ENCODE data around the gene GRIPAP1. TPM values are rescaled to one million over a fixed set of nuclear protein-coding genes. Genes with fewer than 3 reads are reported as not detected.

Gene GRIPAP1
- total RNA-seq, 1 donor from 2014 or later, result 31.1 TPM

GRCh38 chrX:48998391-48998790, 3.7 kb downstream of the GRIPAP1 start:
- Histone ChIP-seq H3K36me3 (ENCODE audit: control insufficient read depth, insufficient read depth, low read length) (no peaks in the 10 kb centered on the region), H3K4me3 (ENCODE audit: low read depth, low read length) (no peak overlapping the region), H3K27me3 (ENCODE audit: control insufficient read depth, insufficient read depth, low read length) (no peaks in the 10 kb centered on the region)
- TF ChIP-seq CTCF (IDR thresholded peaks at IDR 0.05; ENCODE audit: insufficient read depth, low read length, poor library complexity, severe bottlenecking), result no peak
- DNase-seq (ENCODE audit: low read depth), result no peak

- no peak for TF ChIP-seq CTCF (IDR thresholded peaks at IDR 0.05; ENCODE audit: insufficient read depth, low read length, poor library complexity, severe bottlenecking)
- Histone ChIP-seq H3K36me3 (ENCODE audit: control insufficient read depth, insufficient read depth, low read length) (no peaks in the 10 kb centered on the region), H3K4me3 (ENCODE audit: low read depth, low read length) (no peak overlapping the region), H3K27me3 (ENCODE audit: control insufficient read depth, insufficient read depth, low read length) (no peaks in the 10 kb centered on the region)
- DNase-seq (ENCODE audit: low read depth), result no peak
These were observed 4.2 kb downstream of the GRIPAP1 start for GRCh38 chrX:48997865-48998264.

GRCh38 chrX:48997455-48997854, 4.6 kb downstream of the GRIPAP1 start:
- TF ChIP-seq CTCF (IDR thresholded peaks at IDR 0.05; ENCODE audit: insufficient read depth, low read length, poor library complexity, severe bottlenecking), result no peak
- no peaks in the 10 kb centered on the region for H3K36me3 ChIP-seq (ENCODE audit: control insufficient read depth, insufficient read depth, low read length)
- no peak overlapping the region for H3K4me3 ChIP-seq (ENCODE audit: low read depth, low read length)
- H3K27me3 ChIP-seq (ENCODE audit: control insufficient read depth, insufficient read depth, low read length), result no peaks in the 10 kb centered on the region
- DNase-seq (ENCODE audit: low read depth), result no peak

GRCh38 chrX:48996969-48997368, 5.1 kb downstream of the GRIPAP1 start:
- DNase-seq (ENCODE audit: low read depth), result no peak
- no peak for TF ChIP-seq CTCF (IDR thresholded peaks at IDR 0.05; ENCODE audit: insufficient read depth, low read length, poor library complexity, severe bottlenecking)
- H3K4me3 ChIP-seq (ENCODE audit: low read depth, low read length), result no peak overlapping the region
- no peaks in the 10 kb centered on the region for H3K36me3 ChIP-seq (ENCODE audit: control insufficient read depth, insufficient read depth, low read length)
- H3K27me3 ChIP-seq (ENCODE audit: control insufficient read depth, insufficient read depth, low read length), result no peaks in the 10 kb centered on the region

- TF ChIP-seq CTCF (IDR thresholded peaks at IDR 0.05; ENCODE audit: insufficient read depth, low read length, poor library complexity, severe bottlenecking), result no peak
- no peaks in the 10 kb centered on the region for H3K36me3 ChIP-seq (ENCODE audit: control insufficient read depth, insufficient read depth, low read length)
- H3K4me3 ChIP-seq (ENCODE audit: low read depth, low read length), result no peak overlapping the region
- no peaks in the 10 kb centered on the region for H3K27me3 ChIP-seq (ENCODE audit: control insufficient read depth, insufficient read depth, low read length)
- DNase-seq (ENCODE audit: low read depth), result no peak
These were observed 9.7 kb downstream of the GRIPAP1 start for GRCh38 chrX:48992341-48992740.

- Histone ChIP-seq H3K4me3 (ENCODE audit: low read depth, low read length) (no peak overlapping the region), H3K36me3 (ENCODE audit: control insufficient read depth, insufficient read depth, low read length) (no peaks in the 10 kb centered on the region), H3K27me3 (ENCODE audit: control insufficient read depth, insufficient read depth, low read length) (no peaks in the 10 kb centered on the region)
- DNase-seq (ENCODE audit: low read depth), result no peak
- no peak for TF ChIP-seq CTCF (IDR thresholded peaks at IDR 0.05; ENCODE audit: insufficient read depth, low read length, poor library complexity, severe bottlenecking)
These were observed 12.6 kb downstream of the GRIPAP1 start for GRCh38 chrX:48989483-48989882.

All from kidney epithelial cell (primary cell).